Left lung (tissue), 10 donors: ENCODE measurements around the gene FHIT. TPM values are rescaled to one million over a fixed set of nuclear protein-coding genes. Genes with fewer than 3 reads are reported as not detected.

Source experiments
- ATAC-seq: fragments of 200-7000 bp; cut with Tn5 transposase; one replicate; pipeline ENCODE4 v1.9.1; 2020; ENCODE audit warnings: moderate library complexity
- DNase-seq, 4 donors: peaks; one replicate each; pipeline ENCODE4 v3.0.0-alpha.2; 2013 to 2020
- H3K27ac ChIP-seq, 2 donors: fragments of 200-600 bp; sonication (generic) in 1 of 2; one replicate each; pipeline versions ENCODE4 v1.5.0 to v1.8.0; 2020 to 2021
- H3K27me3 ChIP-seq, 2 donors: fragments of 200-600 bp; sonication (generic) in 1 of 2; one replicate each; pipeline versions ENCODE4 v1.5.0 to v1.8.0; 2020 to 2021
- H3K36me3 ChIP-seq, 2 donors: fragments of 200-600 bp; sonication (generic) in 1 of 2; one replicate each; pipeline versions ENCODE4 v1.5.0 to v1.8.0; 2020 to 2021
- H3K4me1 ChIP-seq, 2 donors: fragments of 200-600 bp; one replicate each; pipeline ENCODE4 v1.8.0; 2021
- H3K4me3 ChIP-seq, 2 donors: fragments of 200-600 bp; sonication (generic) in 1 of 2; one replicate each; pipeline versions ENCODE4 v1.5.0 to v1.8.0; 2020 to 2021; ENCODE audit warnings: mild to moderate bottlenecking in 1 of 2
- H3K9me3 ChIP-seq, 2 donors: fragments of 200-600 bp; sonication (generic) in 1 of 2; one replicate each; pipeline versions ENCODE4 v1.5.0 to v1.8.0; 2020 to 2021
- CTCF ChIP-seq, 2 donors: fragments of 200-600 bp; sonication (generic) in 1 of 2; IDR thresholded peaks; one replicate each; pipeline versions ENCODE4 v1.5.0 to v1.8.0; 2021; ENCODE audit warnings: antibody characterized with exemption in 2 of 2
- intact Hi-C, 2 donors: fragments of 100-400 bp; cut with DNase I; formaldehyde crosslinking; loops; one replicate each; pipeline versions ENCODE4 v1.11.2 to v1.14.2; 2022
- polyA plus RNA-seq, 6 donors: library from polyadenylated mRNA; unstranded; fragments of 120-200 nt; gene quantifications; one replicate each; pipeline ENCODE4 v1.2.1, GENCODE V29; 2013; ENCODE audit not compliant: insufficient read length in 6 of 6
- total RNA-seq, 2 donors: library from RNA; stranded (reverse); fragmentation: NEBNext Ultra II Directional; extraction: Animal tissue kit (Norgen Biotek cat#: 25700); gene quantifications; one replicate each; pipeline ENCODE4 v1.2.1, GENCODE V29; 2021
- donor health status: DM: no; HTN: yes; CAD: no.
- donor health status: DM: no; HTN: no; CAD: no.

The FHIT gene
- total and polyA plus RNA-seq, 8 donors: 8.5 to 16.3 (median 9.7) TPM

GRCh38 chr3:60957541-60957940 is 293.7 kb downstream of the FHIT start:
- intact Hi-C loops: no loop called here
- H3K4me3 ChIP-seq: no peak overlapping the region
- no peaks in the 10 kb centered on the region for H3K4me1 ChIP-seq
- H3K36me3 ChIP-seq: no peaks in the 10 kb centered on the region
- no peak overlapping the region for H3K27ac ChIP-seq
- H3K9me3 ChIP-seq: peaks cover 4 to 29% of the 10 kb centered on the region in 2 donors
- no peaks in the 10 kb centered on the region for H3K27me3 ChIP-seq
- no peak for DNase-seq
- no peak for TF ChIP-seq CTCF (IDR thresholded peaks at IDR 0.05)
- no peak for ATAC-seq

DNA sequence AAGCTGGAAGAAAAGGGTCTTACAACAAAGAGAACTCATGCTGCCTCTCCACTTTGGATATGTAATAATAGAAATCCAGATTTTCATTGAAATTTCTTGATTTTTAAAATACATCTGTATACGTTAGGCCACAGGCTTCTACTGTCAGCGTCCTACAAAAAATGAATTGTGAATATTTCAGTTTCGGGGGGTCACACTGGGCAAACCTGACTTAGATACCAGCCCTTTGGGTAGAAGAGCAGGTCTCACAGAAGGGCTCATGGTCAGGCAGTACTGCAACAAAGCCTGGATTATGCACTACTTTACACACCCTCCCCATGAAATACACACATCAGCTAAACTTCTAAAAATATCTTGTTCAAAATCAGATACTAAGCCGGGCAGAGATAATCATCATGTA is 294.5 kb downstream of the FHIT start:
- no peak for TF ChIP-seq CTCF (IDR thresholded peaks at IDR 0.05)
- intact Hi-C loops: no loop called here
- ATAC-seq: no peak

DNA sequence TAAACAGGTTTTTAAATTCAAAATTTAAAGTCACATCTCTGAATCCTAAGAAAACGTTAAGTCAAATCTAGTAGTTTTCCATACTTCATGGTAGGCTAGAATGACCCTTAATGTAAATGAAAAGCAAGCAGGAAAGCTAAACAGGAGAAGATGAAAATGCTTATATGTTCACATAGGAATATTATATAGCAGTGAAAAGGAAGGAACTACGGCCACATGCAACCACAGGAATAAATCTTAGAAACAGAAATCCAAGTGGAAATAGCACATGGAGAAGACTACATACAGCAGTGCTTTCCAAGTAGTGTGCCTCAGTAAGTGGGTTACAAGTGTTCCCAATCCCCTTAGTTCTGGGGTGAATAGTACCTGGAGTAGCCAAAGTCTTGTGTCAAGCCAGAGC is 296.2 kb downstream of the FHIT start:
- DNase-seq: no peak

More for the DNA sequence above, 294.5 kb downstream of the FHIT start:
- no peaks in the 10 kb centered on the region for H3K4me1 ChIP-seq
- H3K4me3 ChIP-seq: no peak overlapping the region
- H3K27ac ChIP-seq: no peak overlapping the region
- H3K9me3 ChIP-seq: peaks cover 4 to 24% of the 10 kb centered on the region in 2 donors
- no peak for DNase-seq
- no peaks in the 10 kb centered on the region for H3K27me3 ChIP-seq
- no peaks in the 10 kb centered on the region for H3K36me3 ChIP-seq

DNA sequence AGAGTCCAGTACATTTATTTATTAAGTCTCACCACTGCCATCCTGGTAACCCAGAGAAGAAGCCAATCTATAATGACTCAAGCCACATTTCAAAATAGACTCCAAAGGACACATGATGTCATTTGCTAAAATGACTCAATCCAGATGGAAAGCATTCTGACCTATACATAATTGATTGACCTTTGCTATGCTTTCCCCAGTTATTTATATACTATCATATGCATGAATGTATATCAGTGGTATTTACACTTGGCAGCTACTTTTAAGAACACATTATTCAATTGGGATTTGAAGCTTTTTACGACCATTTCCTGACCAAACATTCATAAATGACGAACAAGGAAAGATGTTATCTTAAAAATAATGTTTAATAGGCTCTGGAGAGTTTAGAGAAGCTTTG is 297.2 kb downstream of the FHIT start:
- no peaks in the 10 kb centered on the region for H3K36me3 ChIP-seq
- no peak for TF ChIP-seq CTCF (IDR thresholded peaks at IDR 0.05)
- peaks cover 4 to 17% of the 10 kb centered on the region in 2 donors for H3K9me3 ChIP-seq
- DNase-seq (no peak), ATAC-seq (no peak)
- no peak overlapping the region for H3K27ac ChIP-seq
- no peaks in the 10 kb centered on the region for H3K27me3 ChIP-seq
- intact Hi-C loops: no loop called here
- no peak overlapping the region for H3K4me3 ChIP-seq
- no peaks in the 10 kb centered on the region for H3K4me1 ChIP-seq

More for the DNA sequence above, 296.2 kb downstream of the FHIT start:
- no peaks in the 10 kb centered on the region for H3K36me3 ChIP-seq
- no peaks in the 10 kb centered on the region for H3K27me3 ChIP-seq
- H3K9me3 ChIP-seq: peaks cover 4 to 17% of the 10 kb centered on the region in 2 donors
- H3K4me3 ChIP-seq: no peak overlapping the region
- H3K4me1 ChIP-seq: no peaks in the 10 kb centered on the region
- TF ChIP-seq CTCF (IDR thresholded peaks at IDR 0.05): no peak
- H3K27ac ChIP-seq: no peak overlapping the region
- no peak for ATAC-seq
- intact Hi-C loops: no loop called here

DNA sequence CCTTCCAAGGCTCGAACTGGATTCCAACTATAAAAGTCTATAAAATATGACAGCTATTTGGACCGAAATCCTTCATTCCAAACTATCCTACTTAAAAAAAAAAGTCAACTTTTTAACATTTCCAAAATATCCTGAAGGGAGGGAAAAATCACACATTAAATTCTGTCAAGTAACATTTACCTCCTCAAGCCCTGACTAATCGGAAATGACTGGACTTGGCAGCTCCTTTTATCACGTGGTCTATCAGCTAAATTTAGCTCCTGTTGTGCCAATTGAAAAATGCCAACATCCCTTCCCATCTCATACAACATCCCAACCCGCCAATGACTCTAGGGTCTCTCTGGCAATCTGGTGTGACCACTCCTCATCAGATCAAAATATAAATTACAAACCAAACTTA is 297.9 kb downstream of the FHIT start:
- no peak for TF ChIP-seq CTCF (IDR thresholded peaks at IDR 0.05)
- DNase-seq: no peak
- intact Hi-C loops: no loop called here
- H3K27me3 ChIP-seq: no peaks in the 10 kb centered on the region
- H3K27ac ChIP-seq: no peak overlapping the region
- peaks cover 4 to 17% of the 10 kb centered on the region in 2 donors for H3K9me3 ChIP-seq
- no peaks in the 10 kb centered on the region for H3K4me1 ChIP-seq
- ATAC-seq: no peak
- no peak overlapping the region for H3K4me3 ChIP-seq
- H3K36me3 ChIP-seq: no peaks in the 10 kb centered on the region
